GM20431 (cell line): Measurements from ENCODE around the gene DAPK1.
"Not testable (repeated sequence)": the region's sequence is repeated elsewhere in the genome, so short reads cannot be mapped to it uniquely, and the experiment has no call there.

Source experiments
- in situ Hi-C: fragments of 300-500 bp; cut with MseI, MboI; formaldehyde crosslinking; loops from one replicate; pipeline ENCODE4 v1.15.0; 2020; ENCODE audit warnings: low sequenced_read_pairs; ENCODE audit not compliant: unreplicated experiment

DAPK1 gene

DNA sequence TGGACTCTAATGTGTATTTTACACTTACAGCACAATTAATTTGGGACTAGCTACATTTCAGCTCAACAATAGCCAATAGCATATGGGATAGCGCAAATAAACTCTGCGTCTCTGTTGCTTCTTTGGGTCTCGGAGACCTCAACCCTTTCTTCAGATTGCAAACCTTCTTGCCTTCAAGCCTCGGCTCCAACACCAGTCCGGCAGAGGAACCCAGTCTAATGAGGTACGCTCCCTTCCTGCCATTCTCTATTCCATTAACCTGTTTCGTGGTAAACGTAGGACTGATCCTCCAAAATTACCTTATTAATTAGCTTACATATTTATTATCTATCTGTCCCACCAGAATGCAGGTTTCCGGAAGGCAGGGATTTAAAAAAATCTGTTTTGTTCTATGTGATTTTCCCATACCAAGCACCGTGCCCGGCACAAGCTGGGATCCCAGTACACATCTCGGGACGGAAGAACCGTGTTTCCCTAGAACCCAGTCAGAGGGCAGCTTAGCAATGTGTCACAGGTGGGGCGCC lies 525 bp upstream of the DAPK1 start:
- in situ Hi-C loops: no loop called here

DNA sequence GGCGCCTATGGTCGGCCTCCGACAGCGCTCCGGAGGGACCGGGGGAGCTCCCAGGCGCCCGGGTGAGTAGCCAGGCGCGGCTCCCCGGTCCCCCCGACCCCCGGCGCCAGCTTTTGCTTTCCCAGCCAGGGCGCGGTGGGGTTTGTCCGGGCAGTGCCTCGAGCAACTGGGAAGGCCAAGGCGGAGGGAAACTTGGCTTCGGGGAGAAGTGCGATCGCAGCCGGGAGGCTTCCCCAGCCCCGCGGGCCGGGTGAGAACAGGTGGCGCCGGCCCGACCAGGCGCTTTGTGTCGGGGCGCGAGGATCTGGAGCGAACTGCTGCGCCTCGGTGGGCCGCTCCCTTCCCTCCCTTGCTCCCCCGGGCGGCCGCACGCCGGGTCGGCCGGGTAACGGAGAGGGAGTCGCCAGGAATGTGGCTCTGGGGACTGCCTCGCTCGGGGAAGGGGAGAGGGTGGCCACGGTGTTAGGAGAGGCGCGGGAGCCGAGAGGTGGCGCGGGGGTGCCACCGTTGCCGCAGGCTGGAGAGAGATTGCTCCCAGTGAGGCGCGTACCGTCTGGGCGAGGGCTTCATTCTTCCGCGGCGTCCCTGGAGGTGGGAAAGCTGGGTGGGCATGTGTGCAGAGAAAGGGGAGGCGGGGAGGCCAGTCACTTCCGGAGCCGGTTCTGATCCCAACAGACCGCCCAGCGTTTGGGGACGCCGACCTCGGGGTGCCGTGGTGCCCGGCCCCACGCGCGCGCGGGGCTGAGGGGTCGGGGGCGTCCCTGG lies 561 bp downstream of the DAPK1 start:
- in situ Hi-C loops: no loop called here

DNA sequence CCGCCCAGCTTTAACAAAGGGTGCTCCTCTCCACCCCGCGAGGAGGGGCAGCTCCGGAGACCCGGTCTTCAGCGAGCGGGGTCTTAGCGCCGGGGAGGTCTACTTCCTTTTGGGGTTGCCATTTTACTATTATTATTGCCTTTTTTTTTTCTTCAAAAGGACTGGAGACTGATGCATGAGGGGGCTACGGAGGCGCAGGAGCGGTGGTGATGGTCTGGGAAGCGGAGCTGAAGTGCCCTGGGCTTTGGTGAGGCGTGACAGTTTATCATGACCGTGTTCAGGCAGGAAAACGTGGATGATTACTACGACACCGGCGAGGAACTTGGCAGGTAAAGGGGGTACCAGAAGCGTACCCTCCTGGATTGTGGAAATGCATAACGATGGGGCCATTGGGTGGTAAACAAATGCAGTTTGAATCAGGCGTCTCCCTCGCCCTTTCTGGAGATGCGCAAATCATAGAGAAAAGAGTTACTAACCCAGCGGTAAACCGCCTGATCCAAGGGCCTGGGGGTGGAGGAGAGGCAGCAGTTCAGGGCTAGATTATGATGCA lies 1.2 kb downstream of the DAPK1 start:
- in situ Hi-C loops: no loop called here

DNA sequence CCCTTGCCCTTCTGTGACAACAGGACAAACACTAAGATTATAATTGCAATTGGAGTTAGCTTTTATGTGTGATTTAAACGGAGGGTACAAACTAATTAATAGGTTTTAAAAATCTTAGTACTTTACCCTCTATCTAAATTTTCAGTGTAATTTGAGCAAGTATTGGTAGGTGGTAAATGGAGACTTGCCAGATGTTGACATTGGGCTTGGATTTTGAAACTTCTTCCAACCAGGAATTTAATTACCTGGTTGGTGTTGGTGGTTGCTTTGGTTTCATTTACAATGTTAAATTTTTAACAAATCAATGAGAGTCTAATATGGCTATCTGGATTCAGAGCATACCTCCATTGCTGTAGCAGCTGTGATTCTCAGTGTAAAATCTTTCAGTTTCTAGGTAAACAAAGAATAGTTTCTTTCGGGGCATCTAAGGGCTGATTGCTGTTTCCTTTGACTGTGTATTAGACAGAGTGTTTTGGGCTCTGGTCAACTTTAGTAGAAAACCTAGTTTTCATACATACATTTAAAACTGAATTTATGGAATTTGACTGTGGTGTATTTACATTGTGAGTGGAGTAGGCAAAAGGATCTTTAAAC lies 1.9 kb downstream of the DAPK1 start:
- in situ Hi-C loops: no loop called here

DNA sequence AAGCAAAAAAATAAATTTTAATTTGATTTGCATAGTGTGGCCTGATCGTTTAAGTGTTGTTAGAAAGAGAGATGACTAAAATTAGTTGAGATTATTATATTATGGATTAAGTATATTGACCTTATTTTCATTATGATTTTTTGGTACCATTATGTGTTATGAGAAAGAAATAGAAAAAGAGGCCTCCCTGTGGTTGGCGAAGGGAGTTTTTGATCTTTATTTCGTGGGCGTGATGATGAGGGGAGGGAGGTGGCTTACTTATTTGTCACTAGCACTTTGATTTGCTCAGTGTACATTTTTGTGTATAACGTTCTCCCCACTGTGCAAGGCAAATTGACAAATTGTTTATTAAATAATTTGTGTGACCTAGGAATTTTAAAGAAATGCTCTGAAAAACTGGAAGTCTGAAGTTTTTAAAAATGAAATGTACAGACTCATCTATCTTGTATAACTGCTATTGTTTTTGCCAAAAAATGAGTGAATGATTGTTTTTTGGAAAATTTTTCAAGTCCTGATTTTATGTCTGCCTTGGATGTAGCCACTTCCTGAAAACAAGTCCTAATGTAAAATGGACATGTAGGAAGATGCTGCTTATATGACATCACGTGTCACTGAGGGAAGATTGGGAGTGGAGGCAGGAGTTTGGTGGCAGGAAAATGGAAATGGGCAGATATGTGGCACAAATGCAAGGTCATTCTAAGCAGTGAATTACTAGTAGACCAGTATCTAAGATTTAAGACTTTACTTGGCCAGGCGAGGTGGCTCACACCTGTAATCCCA lies 3.0 kb downstream of the DAPK1 start:
- in situ Hi-C loops: no loop called here

DNA sequence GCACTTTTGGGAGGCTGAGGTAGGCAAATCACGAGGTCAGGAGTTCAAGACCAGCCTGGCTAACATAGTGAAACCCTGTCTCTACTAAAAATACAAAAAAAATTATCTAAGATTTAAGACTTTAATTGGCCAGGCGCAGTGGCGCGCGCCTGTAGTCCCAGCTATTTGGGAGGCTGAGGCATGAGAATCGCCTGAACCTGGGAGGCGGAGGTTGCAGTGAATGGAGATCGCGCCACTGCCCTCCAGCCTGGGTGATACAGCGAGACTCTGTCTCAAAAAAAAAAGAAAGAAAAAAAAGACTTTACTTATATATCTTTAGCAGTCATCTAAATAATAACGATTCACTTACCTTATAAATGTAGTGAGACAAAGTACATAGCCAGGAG lies 3.6 kb downstream of the DAPK1 start:
- in situ Hi-C loops: not testable (repeated sequence)

DNA sequence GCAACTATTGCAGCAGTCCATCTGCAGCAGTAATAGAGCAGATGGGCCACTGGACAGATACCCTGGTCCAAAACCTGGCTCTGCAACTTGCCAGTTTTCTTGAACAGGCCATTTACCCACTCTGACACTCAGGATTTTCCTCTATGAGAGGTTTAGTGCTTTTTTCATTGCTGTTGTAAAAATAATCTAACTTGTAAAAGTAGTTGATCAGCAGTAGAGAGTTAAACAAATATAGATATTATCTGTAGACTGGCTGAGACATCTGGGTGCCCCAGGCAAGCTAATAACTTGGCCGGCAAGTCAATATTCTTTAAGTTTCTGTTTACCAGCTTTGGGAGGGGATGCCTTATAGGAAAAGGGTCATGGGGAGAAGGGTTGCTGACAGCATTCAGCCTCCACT lies 4.1 kb downstream of the DAPK1 start:
- in situ Hi-C loops: no loop called here

DNA sequence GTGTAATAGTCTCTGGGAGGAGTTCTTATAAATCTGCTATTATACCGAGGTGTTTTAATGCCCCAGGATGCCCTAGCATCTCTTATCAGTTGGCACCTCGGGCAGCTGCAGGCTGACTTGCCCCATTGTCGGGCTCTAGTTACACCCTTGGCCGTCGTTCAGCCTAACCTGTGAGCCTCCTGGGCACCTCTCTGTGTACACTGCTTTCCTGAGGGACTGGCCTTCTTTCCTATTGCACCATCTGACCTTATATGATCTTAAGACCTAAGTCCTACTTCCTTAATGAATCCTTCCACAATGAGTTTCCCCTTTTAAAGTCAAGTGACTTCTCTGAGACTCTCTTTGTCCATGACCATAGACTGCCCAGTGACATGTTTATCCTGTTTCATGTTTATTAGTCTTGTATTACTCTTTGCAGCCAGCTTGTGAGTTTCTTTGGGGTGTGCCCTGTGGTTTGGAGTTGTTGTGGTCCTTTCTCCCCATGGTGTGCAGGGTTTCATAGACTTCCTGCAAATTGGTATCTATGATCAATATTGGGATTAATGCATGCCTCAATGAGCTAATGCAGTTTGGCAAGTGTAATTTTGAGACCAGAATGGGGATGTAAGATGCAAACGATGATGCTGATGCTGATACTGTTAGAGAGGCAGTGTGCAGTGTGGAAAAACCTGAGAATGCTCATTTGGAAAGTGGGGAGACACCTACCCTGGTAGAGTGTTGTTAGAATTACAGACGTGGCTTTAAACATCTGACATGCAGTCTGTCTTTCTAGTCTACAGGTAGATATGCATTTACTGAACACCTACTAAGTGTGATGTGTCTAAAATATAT lies 4.9 kb downstream of the DAPK1 start:
- in situ Hi-C loops: no loop called here

DNA sequence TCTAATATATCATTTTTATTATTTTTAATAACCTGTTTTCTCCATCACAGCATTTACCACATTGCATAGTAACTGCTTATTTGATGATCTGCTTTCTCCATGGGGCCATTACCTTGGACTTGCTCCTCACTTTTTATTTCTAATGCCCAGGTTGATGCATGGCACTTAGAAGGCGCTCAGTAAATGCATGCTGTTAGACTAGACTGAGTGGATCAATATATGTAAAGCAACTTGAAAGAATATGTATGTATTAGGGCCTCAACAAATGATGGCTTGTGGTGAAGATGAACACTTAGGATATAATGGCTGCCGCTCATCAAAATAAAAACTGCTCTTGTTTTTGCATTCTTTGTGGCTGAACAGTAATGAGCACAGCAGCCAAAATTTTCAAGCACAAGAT lies 5.8 kb downstream of the DAPK1 start:
- in situ Hi-C loops: no loop called here

DNA sequence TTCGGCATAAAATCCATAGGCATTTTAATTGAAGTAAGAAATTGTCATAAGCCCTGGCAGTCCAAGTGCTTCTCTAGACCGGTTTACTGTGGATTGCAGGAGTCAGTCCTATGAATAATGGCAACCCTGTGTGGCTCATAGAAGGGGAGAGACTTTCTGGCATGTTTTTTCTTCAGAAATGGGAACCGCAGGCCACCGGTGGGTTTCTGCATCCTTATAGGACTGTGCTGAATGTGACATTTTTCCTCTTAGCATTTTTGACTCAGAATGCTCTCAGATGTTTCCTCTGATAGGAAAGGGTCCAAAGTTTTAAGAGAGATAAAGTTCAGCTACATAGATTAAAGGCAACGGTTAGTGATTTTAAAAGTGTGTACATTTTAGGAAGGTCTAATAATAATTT lies 6.3 kb downstream of the DAPK1 start:
- in situ Hi-C loops: no loop called here

DNA sequence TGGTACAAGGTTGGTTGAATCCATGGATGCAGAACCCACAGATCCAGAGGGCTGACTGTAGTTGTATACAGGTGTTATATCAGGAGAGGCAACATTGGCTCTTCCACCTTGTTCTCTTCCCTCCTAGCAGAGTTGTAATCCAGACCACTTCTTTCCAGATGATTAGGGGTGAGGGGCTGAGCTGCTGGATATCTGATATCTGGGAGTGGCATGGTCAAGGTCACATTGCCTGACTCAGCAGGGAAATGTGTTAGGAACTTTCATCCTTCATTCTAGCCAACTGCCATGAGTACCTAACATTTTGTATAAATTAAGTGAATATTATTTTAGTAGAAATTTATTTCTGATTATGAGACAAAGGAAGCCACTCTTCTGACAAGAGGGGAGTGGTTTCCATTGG lies 7.3 kb downstream of the DAPK1 start:
- in situ Hi-C loops: no loop called here

DNA sequence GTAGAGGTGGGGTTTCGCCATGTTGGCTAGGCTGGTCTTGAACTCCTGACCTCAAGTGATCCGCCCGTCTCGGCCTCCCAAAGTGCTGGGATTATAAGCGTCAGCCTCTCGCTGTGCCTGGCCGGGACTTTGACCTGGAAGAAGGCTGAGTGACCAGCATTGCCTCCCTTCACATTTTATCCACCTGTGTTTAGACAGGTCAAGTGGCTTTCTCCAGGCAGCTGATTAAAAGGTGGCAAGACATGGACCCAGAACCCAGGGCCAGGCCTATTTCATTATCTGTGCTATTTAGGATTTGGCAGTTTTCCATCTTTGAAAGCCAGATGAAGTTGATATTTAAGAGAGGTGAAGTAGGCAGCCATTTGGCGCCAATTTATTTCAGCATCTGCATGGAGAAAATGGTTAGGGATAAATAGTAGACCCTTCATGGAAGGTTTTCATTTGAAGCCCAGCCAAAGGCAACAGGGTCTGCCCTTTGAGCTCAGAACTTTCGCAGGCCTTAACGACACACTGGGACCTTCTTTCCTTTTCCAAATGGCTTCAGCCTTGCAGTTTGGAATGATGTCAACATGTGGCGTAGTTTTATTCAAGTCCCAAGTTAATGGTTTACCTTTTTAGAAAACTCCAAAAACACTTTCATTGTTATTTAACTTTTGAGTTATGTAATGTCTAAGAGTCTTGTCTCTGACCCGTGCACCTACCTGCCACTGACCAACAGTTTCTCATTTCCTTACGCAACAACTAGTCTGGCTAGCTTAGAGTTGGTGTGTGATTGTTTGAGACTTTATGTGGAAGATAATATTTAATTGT lies 8.4 kb downstream of the DAPK1 start:
- in situ Hi-C loops: no loop called here

DNA sequence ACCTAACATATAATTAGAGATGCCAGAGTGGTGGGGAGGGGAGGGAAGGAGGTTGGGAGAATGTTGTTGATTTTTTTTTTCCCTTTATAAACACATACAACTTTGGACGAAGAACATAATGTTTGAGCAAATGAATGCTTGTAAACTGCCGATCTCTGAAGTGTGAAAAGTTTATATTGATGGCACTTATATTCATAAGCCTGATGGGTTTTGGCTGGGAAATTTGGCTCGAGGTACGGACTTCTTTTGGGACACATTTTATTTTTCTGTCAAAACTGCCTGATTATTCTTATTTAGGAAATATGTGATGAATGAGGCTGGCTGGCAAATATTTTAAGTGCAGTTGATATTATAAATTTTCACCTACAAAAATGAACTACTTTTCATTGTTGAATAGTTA lies 9.9 kb downstream of the DAPK1 start:
- in situ Hi-C loops: no loop called here

DNA sequence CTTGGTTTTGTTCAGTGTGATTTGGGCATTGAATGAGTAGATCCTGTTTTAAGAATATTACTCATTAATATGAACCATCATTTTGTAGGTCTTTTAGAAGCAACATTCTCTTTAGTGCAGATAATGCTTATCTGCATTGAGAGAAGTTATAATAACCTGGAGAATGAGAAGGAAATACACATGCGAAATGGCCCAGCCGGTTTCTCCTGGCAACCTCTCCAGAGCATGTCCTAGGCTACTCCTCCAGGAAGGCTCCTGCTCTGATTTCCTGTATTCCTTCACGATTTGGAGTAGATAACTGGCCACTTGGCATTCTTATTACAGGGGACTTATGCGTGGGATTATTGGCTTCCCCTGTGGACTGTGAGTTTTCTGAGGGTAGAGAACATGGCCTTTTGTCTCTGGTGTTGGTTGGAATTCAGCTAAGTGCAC lies 12.6 kb downstream of the DAPK1 start:
- in situ Hi-C loops: no loop called here

DNA sequence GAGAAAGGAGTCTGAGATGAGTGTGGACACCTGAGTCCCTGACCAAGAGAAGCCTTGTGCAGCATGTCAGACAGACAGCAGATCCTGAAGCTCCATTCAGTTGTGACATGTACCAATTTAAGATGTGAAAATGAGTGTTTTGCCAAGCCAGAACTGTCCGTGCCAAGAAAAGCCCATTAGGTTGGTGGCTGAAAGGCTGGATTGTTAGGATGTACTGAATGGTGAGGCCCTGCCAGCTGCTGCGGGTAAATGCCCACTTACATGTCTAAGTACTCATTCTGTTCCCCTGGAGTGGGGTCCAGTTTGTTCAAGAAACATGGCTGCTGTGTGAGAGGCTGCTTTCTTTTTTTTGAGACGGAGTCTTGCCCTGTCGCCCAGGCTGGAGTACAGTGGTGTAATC lies 14.6 kb downstream of the DAPK1 start:
- in situ Hi-C loops: no loop called here

DNA sequence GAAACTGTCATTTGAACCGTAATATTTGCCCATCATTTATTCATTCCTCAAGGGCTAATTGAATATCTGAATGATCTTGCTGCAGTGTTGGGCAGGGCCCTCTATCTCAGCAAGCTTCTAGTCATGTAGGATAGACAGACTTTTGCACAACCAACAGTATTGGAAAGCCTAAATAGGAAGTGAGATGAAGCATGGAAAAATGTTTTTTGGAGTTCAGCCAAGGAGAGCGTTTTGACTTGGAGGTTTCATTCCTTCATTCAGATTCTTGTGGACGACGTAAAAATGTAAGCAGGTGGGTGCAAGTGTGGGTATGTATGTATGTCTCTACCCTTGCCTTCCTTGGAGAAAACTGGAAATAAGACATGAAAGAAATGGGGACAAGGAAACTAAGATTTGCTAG lies 15.5 kb downstream of the DAPK1 start:
- in situ Hi-C loops: no loop called here

DNA sequence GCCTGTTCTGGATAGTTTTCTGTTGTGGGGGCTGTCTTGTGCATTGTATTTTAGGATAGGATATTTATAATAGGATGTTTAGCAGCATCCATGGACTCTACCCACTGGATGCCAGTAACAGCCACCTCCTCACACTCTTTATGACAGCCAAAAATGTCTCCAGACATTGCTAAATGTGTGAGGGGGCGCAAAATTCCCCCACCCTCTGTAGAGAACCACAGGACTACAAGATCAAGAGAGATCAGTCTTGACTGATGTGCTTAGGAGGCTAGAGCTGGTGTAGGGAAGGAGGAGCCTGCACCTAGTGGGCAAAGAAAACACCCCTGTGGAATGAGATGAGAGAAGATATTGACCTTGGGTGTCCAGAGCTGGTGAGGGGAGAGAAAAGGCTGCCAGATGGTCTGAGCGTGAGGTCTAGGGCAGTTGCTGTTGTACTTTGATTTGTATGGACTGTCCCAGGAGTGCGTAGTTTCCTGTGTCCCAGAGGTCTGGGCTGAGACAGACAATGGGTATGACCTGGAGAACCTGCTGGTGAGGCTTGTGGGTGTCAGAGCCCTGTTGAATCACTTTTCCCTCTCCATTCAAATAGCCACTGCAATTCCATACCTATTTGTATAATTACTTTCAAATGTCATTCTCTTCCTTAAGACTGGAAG lies 16.3 kb downstream of the DAPK1 start:
- in situ Hi-C loops: no loop called here

DNA sequence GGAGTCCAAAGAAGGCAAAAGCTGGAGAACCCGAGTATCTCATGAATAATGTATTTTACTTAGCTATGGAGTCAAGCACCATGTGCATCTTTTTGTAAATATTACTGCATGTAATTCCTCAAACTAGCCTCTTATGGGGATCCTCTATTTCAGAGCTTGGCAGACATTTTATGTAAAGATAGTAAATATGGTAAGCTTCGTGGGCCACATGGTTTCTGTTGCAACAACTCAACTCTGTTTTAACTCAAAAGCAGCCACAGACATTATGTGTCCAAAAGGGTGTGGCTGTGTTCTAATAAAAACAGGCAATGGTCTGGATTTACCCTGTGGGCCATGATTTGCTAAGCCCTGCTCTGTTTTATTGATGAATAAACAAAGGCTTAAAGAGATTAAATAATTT lies 17.3 kb downstream of the DAPK1 start:
- in situ Hi-C loops: no loop called here
